GM13976 (cell line): ENCODE measurements around the gene TMEM219.

Experiments used
- DNase-seq: peaks from one replicate; pipeline ENCODE4 v3.0.0; 2012; ENCODE audit warnings: low spot score
- CTCF ChIP-seq: IDR thresholded peaks from 2 replicates; pipeline ENCODE4 v1.5.1; 2012; ENCODE audit warnings: borderline replicate concordance, mild to moderate bottlenecking; ENCODE audit not compliant: insufficient read depth; ENCODE audit errors: extremely low read depth, missing control alignments, control extremely low read depth
- in situ Hi-C: fragments of 300-500 bp; cut with MboI; formaldehyde crosslinking; loops from one replicate; pipeline ENCODE4 v1.12.0; 2022; ENCODE audit warnings: low sequenced_read_pairs, mixed read lengths, inconsistent platforms; ENCODE audit not compliant: unreplicated experiment

The TMEM219 gene

GRCh38 chr16:29975134-29975538 is 13.3 kb downstream of the TMEM219 start:
- no peak for DNase-seq
- in situ Hi-C loops: loop anchor here (10.0 kb wide), 1 partner anchor 60 kb away; no protein-coding TSS in a partner anchor
- no peak for TF ChIP-seq CTCF

GRCh38 chr16:29975811-29976511 is 14.1 kb downstream of the TMEM219 start:
- no peak for DNase-seq
- in situ Hi-C loops: loop anchor here (10.0 kb wide), 1 partner anchor 61 kb away; no protein-coding TSS in a partner anchor
- TF ChIP-seq CTCF: no peak

- TF ChIP-seq CTCF: no peak
- no peak for DNase-seq
- in situ Hi-C loops: loop anchor here (10.0 kb wide), 1 partner anchor 62 kb away; no protein-coding TSS in a partner anchor
These were observed 15.4 kb downstream of the TMEM219 start for GRCh38 chr16:29977063-29977825.

GRCh38 chr16:29978081-29978480 is 16.2 kb downstream of the TMEM219 start:
- no peak for TF ChIP-seq CTCF
- in situ Hi-C loops: loop anchor here (10.0 kb wide), 1 partner anchor 63 kb away; no protein-coding TSS in a partner anchor
- no peak for DNase-seq

- no peak for TF ChIP-seq CTCF
- in situ Hi-C loops: loop anchor here (10.0 kb wide), 1 partner anchor 64 kb away; no protein-coding TSS in a partner anchor
- DNase-seq: no peak
These were observed 16.8 kb downstream of the TMEM219 start for GRCh38 chr16:29978564-29979270.
